K562 (cell line): ENCODE data around the gene GPC2. TPM values are rescaled to one million over a fixed set of nuclear protein-coding genes. Genes with fewer than 3 reads are reported as not detected.

Experiments used
- ATAC-seq: fragments of 200-7000 bp; cut with Tn5 transposase; 3 replicates; pipeline ENCODE4 v1.9.1; 2020; ENCODE audit warnings: moderate library complexity
- BruUV-seq: library from RNA; stranded (reverse); fragments of 400-500 nt; replicated peaks from 2 replicates; lab custom pipeline; 2021; lab: Mats Ljungman, UMichigan
- CTCF ChIA-PET: fragments of 300-600 bp; formaldehyde crosslinking; extraction: SDS; loops from one replicate; lab custom pipeline; 2021; ENCODE audit warnings: low intra/inter-chr PET ratio; lab: Yijun Ruan, JAX
- POLR2A ChIA-PET: fragments of 300-600, 350-650 bp; sonication (Branson Sonifier 250); formaldehyde crosslinking; extraction: SDS; loops from one replicate; lab custom pipeline; 2021; ENCODE audit warnings: antibody characterized with exemption, inconsistent platforms; lab: Yijun Ruan, JAX
- DNase-seq, 4 experiments: peaks; one replicate each; pipeline versions ENCODE4 v3.0.0 to v3.0.0-alpha.2; 2011 to 2018; ENCODE audit warnings: low spot score in 3 of 4, mixed read lengths in 3 of 4; ENCODE audit errors: extremely low read depth in 1 of 4
- FAIRE-seq: peaks from 2 replicates; lab custom pipeline; 2011; peaks lifted over from hg19 to GRCh38; lab: Jason Lieb, UNC
- H2AFZ ChIP-seq: 2 replicates; pipeline ENCODE4 v1.6.0; 2011; ENCODE audit warnings: low read depth, low read length, control low read depth, inconsistent platforms
- H3K27ac ChIP-seq: fragments of 200-600 bp; 3 replicates; pipeline ENCODE4 v1.8.0; 2011; ENCODE audit warnings: low read depth, mild to moderate bottlenecking, control low read depth, inconsistent platforms, low read length, moderate library complexity, mixed read lengths; ENCODE audit errors: extremely low read depth
- H3K27me3 ChIP-seq, 2 experiments: fragments of 300-600 bp in 1 of 2; 2 replicates in 1 of 2; 3 replicates in 1 of 2; pipeline versions ENCODE4 v1.6.0 to v1.8.0; 2011; ENCODE audit warnings: inconsistent platforms in 2 of 2, low read length in 2 of 2, mild to moderate bottlenecking in 1 of 2, mixed read lengths in 1 of 2, moderate library complexity in 1 of 2; ENCODE audit not compliant: control insufficient read depth in 2 of 2, insufficient read depth in 2 of 2
- H3K36me3 ChIP-seq: fragments of 300-600 bp; 3 replicates; pipeline ENCODE4 v1.8.0; 2011; ENCODE audit warnings: mild to moderate bottlenecking, low read length, inconsistent platforms; ENCODE audit not compliant: control insufficient read depth, insufficient read depth
- H3K4me1 ChIP-seq, 2 experiments: fragments of 200-600 bp in 1 of 2; replicated peaks in 1 of 2; 2 replicates in 1 of 2; 3 replicates in 1 of 2; pipeline versions ENCODE4 v1.5.1 to v1.8.0; 2011; ENCODE audit warnings: inconsistent platforms in 2 of 2, low read length in 2 of 2, mild to moderate bottlenecking in 1 of 2, mixed read lengths in 1 of 2, moderate library complexity in 1 of 2; ENCODE audit not compliant: control insufficient read depth in 2 of 2, insufficient read depth in 2 of 2
- H3K4me2 ChIP-seq: 2 replicates; pipeline ENCODE4 v1.6.1; 2011; ENCODE audit warnings: low read length, control low read depth, inconsistent platforms, mixed read lengths; ENCODE audit not compliant: insufficient read depth
- H3K4me3 ChIP-seq: fragments of 200-600 bp; sonication (generic), shearing (Covaris generic); 2 replicates; pipeline ENCODE4 v1.5.1; 2016; ENCODE audit warnings: control low read depth, inconsistent platforms
- H3K79me2 ChIP-seq: fragments of 200-600 bp; 3 replicates; pipeline ENCODE4 v1.8.0; 2011; ENCODE audit warnings: low read length, inconsistent platforms; ENCODE audit not compliant: control insufficient read depth, insufficient read depth
- H3K9ac ChIP-seq, 2 experiments: 2 replicates each; pipeline versions ENCODE4 v1.6.0 to v1.6.1; 2011; ENCODE audit warnings: low read depth in 2 of 2, low read length in 2 of 2, control low read depth in 1 of 2, inconsistent platforms in 1 of 2, mild to moderate bottlenecking in 1 of 2, mixed read lengths in 1 of 2; ENCODE audit not compliant: insufficient read depth in 1 of 2
- H3K9me1 ChIP-seq: one replicate; pipeline ENCODE4 v1.6.0; 2011; ENCODE audit warnings: inconsistent platforms, mild to moderate bottlenecking, low read length, moderate library complexity; ENCODE audit not compliant: control insufficient read depth, insufficient read depth
- H3K9me3 ChIP-seq: replicated peaks from 2 replicates; pipeline ENCODE4 v1.5.1; 2011; ENCODE audit warnings: low read depth, low read length, inconsistent platforms; ENCODE audit not compliant: control insufficient read depth, insufficient read depth
- H4K20me1 ChIP-seq: replicated peaks from 2 replicates; pipeline ENCODE4 v1.6.1; 2011; ENCODE audit warnings: low read length, inconsistent platforms, mixed read lengths; ENCODE audit not compliant: control insufficient read depth, insufficient read depth
- ATF7 ChIP-seq: fragments of 450-650 bp; IDR thresholded peaks from 2 replicates; pipeline ENCODE4 v1.7.1; 2014; ENCODE audit warnings: mild to moderate bottlenecking, moderate library complexity
- BCL6 ChIP-seq: fragments of 250-450 bp; sonication (Bioruptor Pico); IDR thresholded peaks from 2 replicates; pipeline ENCODE4 v1.4.0; 2020
- CBFA2T3 ChIP-seq: fragments of 450-650 bp; IDR thresholded peaks from 2 replicates; pipeline ENCODE4 v1.6.1; 2017
- CBFB ChIP-seq: sonication (generic); formaldehyde crosslinking; IDR thresholded peaks from 2 replicates; pipeline ENCODE4 v1.4.0; 2020; ENCODE audit warnings: mild to moderate bottlenecking, missing genetic modification reagents
- L3MBTL2 ChIP-seq: fragments of 450-650 bp; IDR thresholded peaks from 2 replicates; pipeline ENCODE4 v1.6.1; 2016; ENCODE audit warnings: mild to moderate bottlenecking, moderate library complexity
- MYC ChIP-seq, 2 experiments: fragments of 250-450 bp in 1 of 2; sonication (Bioruptor Pico) in 1 of 2; IDR thresholded peaks; 2 replicates each; pipeline versions ENCODE4 v1.5.1 to v1.6.1; 2012 to 2021; ENCODE audit warnings: low read depth in 2 of 2, borderline replicate concordance in 1 of 2, improper control_type of control experiment in 1 of 2, low read length in 1 of 2, mild to moderate bottlenecking in 1 of 2, moderate library complexity in 1 of 2
- PTRF ChIP-seq: fragments of 450-650 bp; IDR thresholded peaks from 2 replicates; pipeline ENCODE4 v1.6.1; 2016; ENCODE audit warnings: mild to moderate bottlenecking, missing genetic modification characterization, missing compliant biosample characterization
- SIN3B ChIP-seq: fragments of 450-650 bp; IDR thresholded peaks from 2 replicates; pipeline ENCODE4 v1.6.1; 2017; ENCODE audit warnings: low read depth, mild to moderate bottlenecking, moderate library complexity
- SMAD4 ChIP-seq: fragments of 250-450 bp; sonication (Bioruptor Pico); conservative IDR thresholded peaks from 2 replicates; pipeline ENCODE4 v1.8.0; 2021; ENCODE audit warnings: inconsistent platforms, mild to moderate bottlenecking, moderate library complexity
- TFAP4 ChIP-seq: sonication (generic); formaldehyde crosslinking; IDR thresholded peaks from 2 replicates; pipeline ENCODE4 v1.8.0; 2022; ENCODE audit warnings: missing genetic modification reagents, mild to moderate bottlenecking, moderate library complexity, borderline replicate concordance
- ZEB2 ChIP-seq: fragments of 450-650 bp; IDR thresholded peaks from 2 replicates; pipeline ENCODE4 v1.6.1; 2016
- ZNF197 ChIP-seq: fragments of 200-800 bp; sonication (Bioruptor generic); IDR thresholded peaks from 2 replicates; pipeline ENCODE4 v1.6.1; 2016; ENCODE audit warnings: low read depth, missing genetic modification characterization, missing compliant biosample characterization
- ZNF586 ChIP-seq: fragments of 450-650 bp; formaldehyde crosslinking; conservative IDR thresholded peaks from 2 replicates; pipeline ENCODE4 v1.4.0; 2020; ENCODE audit warnings: mild to moderate bottlenecking, moderate library complexity
- ZNF589 ChIP-seq: fragments of 200-800 bp; sonication (Bioruptor generic); IDR thresholded peaks from 2 replicates; pipeline ENCODE4 v1.6.1; 2016; ENCODE audit warnings: low read depth, missing genetic modification characterization, missing compliant biosample characterization
- WGBS: fragments of 100-300 bp; shearing (Covaris generic); methylation state at CpG from one replicate; pipeline ENCODE4 v1.1.6; 2016; ENCODE audit warnings: low coverage, mixed read lengths; ENCODE audit not compliant: insufficient coverage; ENCODE audit errors: missing lambda C conversion rate; 5-methylcytosine and 5-hydroxymethylcytosine counted together
- in situ Hi-C: fragments of 300-500 bp; cut with MboI; formaldehyde crosslinking; loops from 4 replicates; pipeline ENCODE4 v1.15.0; 2018; ENCODE audit warnings: inconsistent platforms, mixed read lengths
- intact Hi-C: fragments of 100-400 bp; cut with micrococcal nuclease; formaldehyde crosslinking; loops from 2 replicates; pipeline ENCODE4 v1.14.2; 2022
- polyA plus RNA-seq, 8 experiments: library from polyadenylated mRNA; depleted of rRNA in 4 of 8; stranded (reverse) in 5 of 8; unstranded in 3 of 8; fragments of >200 nt; fragmentation: Nextera tagmentation in 2 of 8; fragmentation: Illumina TruSeq in 1 of 8; extraction: Ambion mirVana in 2 of 8; extraction: Trizol in 1 of 8; gene quantifications; 2 replicates each; pipeline versions ENCODE4 v1.2.1 to v1.2.3, GENCODE V29; 2011 to 2014; ENCODE audit warnings: inconsistent platforms in 1 of 8, missing spikeins in 1 of 8
- total RNA-seq, 7 experiments: library from RNA; depleted of rRNA in 6 of 7; stranded (reverse); fragments of >200 nt in 6 of 7; fragmentation: Illumina TruSeq in 2 of 7; extraction: Trizol in 2 of 7; gene quantifications; 2 replicates each; pipeline versions ENCODE4 v1.2.1 to v1.2.3, GENCODE V29; 2011 to 2021; ENCODE audit warnings: low replicate concordance in 1 of 7
- TF ChIP-seq, protein P1 (sequence below): fragments of 250-450 bp; sonication (Bioruptor Pico); IDR thresholded peaks from 2 replicates; pipeline ENCODE4 v1.5.0; 2022; ENCODE audit warnings: mild to moderate bottlenecking
- TF ChIP-seq, protein P2 (sequence below): fragments of 450-650 bp; formaldehyde crosslinking; IDR thresholded peaks from 2 replicates; pipeline ENCODE4 v1.4.0; 2020; ENCODE audit warnings: mild to moderate bottlenecking, moderate library complexity
- TF ChIP-seq, protein P3 (sequence below): sonication (generic); formaldehyde crosslinking; IDR thresholded peaks from 2 replicates; pipeline ENCODE4 v1.5.0; 2020; ENCODE audit warnings: missing genetic modification reagents

The GPC2 gene
- total and polyA plus RNA-seq, 9 of the 15 experiments (the other 6 are each of a cell fraction or from before 2014, with no cell fraction given), result 0.06 to 7.7 (median 1.4) TPM; not detected in 1

- ATAC-seq (peak; percentile 52), FAIRE-seq (no peak), DNase-seq (no peak)
- Histone ChIP-seq H3K4me3 (peak overlapping the region; percentile 74), H3K4me1 (peaks cover 38 to 66% of the 10 kb centered on the region in 2 experiments), H3K27ac (peak overlapping the region; percentile 97), H4K20me1 (no peaks in the 10 kb centered on the region), H3K9ac (peak overlapping the region; percentile 92 to 100), H3K27me3 (no peaks in the 10 kb centered on the region), H3K36me3 (no peaks in the 10 kb centered on the region), H2AFZ (peak overlapping the region; percentile 97), H3K9me1 (no peaks in the 10 kb centered on the region), H3K9me3 (no peaks in the 10 kb centered on the region), H3K4me2 (peak overlapping the region; percentile 94), H3K79me2 (peaks cover 22% of the 10 kb centered on the region)
- WGBS, result 4% methylated on average over 26 of the region's 29 CpGs
- in situ Hi-C loops (loop anchor here (5.0 kb wide), 2 partner anchors 134 to 209 kb away; partner anchors contain the start of gene TRIM4), intact Hi-C loops (loop anchor here (2.0 to 5.0 kb wide), 3 partner anchors 44 to 149 kb away; partner anchors contain the start of genes AZGP1 and ZSCAN21)
- TSS peak; percentile 70 for BruUV-seq
- CTCF ChIA-PET, result interaction anchor here (0.9 kb wide), 1 partner anchor 213 kb away, joined by 3 read pairs; no protein-coding TSS in a partner anchor
- POLR2A ChIA-PET, result interaction anchor here (0.5 to 5.7 kb wide), 11 partner anchors 12 to 312 kb away, joined by 3 to 45 read pairs (median 3); partner anchors contain the start of genes AP4M1 and MCM7
- TF ChIP-seq ZNF586 (CRISPR knock-in tag) (no peak), BCL6 (CRISPR knock-in tag) (no peak), SMAD4 (peak; percentile 79), TFAP4 (no peak), ATF7 (no peak), ZEB2 (no peak), CBFB (CRISPR knock-in tag) (no peak), ZNF589 (CRISPR knock-in tag) (peak; percentile 64), CBFA2T3 (no peak), ZNF197 (CRISPR knock-in tag) (no peak), SIN3B (peak; percentile 70), L3MBTL2 (peak; percentile 85), MYC (IDR thresholded peaks at IDR 0.05; ENCODE audit: low read depth, low read length) (no peak), MYC (CRISPR knock-in tag; IDR thresholded peaks at IDR 0.05; ENCODE audit: borderline replicate concordance, low read depth) (peak; percentile 71; the same call in 1 of the 2 replicates), PTRF (tag) (no peak)
- TF ChIP-seq, protein P1, sequence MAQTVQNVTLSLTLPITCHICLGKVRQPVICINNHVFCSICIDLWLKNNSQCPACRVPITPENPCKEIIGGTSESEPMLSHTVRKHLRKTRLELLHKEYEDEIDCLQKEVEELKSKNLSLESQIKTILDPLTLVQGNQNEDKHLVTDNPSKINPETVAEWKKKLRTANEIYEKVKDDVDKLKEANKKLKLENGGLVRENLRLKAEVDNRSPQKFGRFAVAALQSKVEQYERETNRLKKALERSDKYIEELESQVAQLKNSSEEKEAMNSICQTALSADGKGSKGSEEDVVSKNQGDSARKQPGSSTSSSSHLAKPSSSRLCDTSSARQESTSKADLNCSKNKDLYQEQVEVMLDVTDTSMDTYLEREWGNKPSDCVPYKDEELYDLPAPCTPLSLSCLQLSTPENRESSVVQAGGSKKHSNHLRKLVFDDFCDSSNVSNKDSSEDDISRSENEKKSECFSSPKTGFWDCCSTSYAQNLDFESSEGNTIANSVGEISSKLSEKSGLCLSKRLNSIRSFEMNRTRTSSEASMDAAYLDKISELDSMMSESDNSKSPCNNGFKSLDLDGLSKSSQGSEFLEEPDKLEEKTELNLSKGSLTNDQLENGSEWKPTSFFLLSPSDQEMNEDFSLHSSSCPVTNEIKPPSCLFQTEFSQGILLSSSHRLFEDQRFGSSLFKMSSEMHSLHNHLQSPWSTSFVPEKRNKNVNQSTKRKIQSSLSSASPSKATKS, result no peak
- TF ChIP-seq, protein P2, sequence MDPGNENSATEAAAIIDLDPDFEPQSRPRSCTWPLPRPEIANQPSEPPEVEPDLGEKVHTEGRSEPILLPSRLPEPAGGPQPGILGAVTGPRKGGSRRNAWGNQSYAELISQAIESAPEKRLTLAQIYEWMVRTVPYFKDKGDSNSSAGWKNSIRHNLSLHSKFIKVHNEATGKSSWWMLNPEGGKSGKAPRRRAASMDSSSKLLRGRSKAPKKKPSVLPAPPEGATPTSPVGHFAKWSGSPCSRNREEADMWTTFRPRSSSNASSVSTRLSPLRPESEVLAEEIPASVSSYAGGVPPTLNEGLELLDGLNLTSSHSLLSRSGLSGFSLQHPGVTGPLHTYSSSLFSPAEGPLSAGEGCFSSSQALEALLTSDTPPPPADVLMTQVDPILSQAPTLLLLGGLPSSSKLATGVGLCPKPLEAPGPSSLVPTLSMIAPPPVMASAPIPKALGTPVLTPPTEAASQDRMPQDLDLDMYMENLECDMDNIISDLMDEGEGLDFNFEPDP (CRISPR knock-in tag), result no peak
- TF ChIP-seq, protein P3, sequence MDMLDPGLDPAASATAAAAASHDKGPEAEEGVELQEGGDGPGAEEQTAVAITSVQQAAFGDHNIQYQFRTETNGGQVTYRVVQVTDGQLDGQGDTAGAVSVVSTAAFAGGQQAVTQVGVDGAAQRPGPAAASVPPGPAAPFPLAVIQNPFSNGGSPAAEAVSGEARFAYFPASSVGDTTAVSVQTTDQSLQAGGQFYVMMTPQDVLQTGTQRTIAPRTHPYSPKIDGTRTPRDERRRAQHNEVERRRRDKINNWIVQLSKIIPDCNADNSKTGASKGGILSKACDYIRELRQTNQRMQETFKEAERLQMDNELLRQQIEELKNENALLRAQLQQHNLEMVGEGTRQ (CRISPR knock-in tag), result peak; percentile 48; the same call in 1 of the 2 replicates
Observed at GRCh38 chr7:100126239-100126930, 50.8 kb downstream of the GPC2 start.
